Kidney tubule cell (primary cell): Measurements from ENCODE around the gene TENM4.

Experiments used
- DNase-seq: peaks from one replicate; pipeline ENCODE4 v3.0.0-alpha.2; 2018; ENCODE audit warnings: low spot score

The TENM4 gene

GRCh38 chr11:78787696-78788095 lies 653.1 kb downstream of the TENM4 start:
- no peak for DNase-seq

DNA sequence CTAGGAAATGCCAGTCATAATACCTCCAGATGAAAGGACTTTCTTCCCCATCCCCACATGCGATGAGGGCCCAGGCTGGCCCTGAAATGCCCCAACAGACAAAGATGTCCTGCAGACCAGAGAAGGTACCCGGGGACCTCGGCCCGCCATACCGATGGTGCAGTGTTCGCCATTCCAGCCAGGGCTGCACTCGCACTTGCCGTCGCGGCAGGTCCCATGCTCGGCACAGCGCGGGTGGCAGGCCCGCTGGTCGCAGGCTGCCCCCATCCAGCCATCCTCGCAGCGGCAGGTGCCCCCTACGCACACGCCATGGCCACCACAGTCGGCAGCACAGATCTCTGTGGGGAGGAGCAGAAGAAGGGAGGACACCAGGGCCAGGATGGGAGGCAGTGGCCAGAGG lies 654.1 kb downstream of the TENM4 start:
- DNase-seq: no peak

- no peak for DNase-seq
These were observed 654.7 kb downstream of the TENM4 start for GRCh38 chr11:78786086-78786485.

- DNase-seq: peak; percentile 47
These were observed 656.3 kb downstream of the TENM4 start for GRCh38 chr11:78784321-78785061.

GRCh38 chr11:78783846-78784245 lies 657.0 kb downstream of the TENM4 start:
- DNase-seq: no peak

DNA sequence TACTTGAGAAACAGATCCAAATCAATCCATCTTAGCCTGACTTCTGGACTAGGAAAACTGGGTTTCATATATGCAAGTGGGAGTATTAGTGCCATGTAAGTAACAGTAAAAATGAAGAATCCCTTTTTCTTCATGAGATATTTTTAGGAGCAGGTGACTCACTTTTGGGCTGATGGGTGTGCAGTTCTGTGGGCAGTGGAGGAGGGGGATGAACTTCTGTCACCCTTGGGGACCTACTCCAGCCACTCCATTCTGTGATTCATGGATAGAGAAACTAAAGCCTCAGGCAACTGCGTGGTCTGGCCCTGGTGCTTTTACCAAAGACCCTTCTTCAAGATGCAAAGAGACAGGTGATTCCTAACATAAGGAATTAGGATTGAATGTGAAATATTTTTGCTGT lies 657.5 kb downstream of the TENM4 start:
- DNase-seq: no peak

- DNase-seq: no peak
These were observed 658.1 kb downstream of the TENM4 start for GRCh38 chr11:78782725-78783124.

DNA sequence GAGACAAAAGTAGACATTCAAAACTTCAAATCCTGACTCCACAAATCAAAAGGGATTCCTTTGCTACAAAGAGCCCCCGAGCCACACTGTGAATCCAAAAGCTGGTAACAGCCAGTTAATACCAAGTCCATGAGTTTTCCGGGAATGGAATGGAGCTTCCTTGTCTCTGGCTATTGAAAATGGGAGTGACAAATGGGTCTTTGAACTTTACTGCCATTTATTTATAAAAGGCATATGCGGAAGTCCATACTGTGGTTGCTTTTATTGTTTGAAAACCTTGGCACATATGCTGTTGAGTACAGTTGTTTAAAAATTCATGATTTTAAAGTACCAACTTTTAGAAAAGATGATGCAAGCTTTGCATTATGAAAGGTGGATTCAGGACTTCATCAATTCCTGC lies 659.9 kb downstream of the TENM4 start:
- no peak for DNase-seq

GRCh38 chr11:78773492-78773891 lies 667.3 kb downstream of the TENM4 start:
- no peak for DNase-seq

- no peak for DNase-seq
These were observed 667.8 kb downstream of the TENM4 start for GRCh38 chr11:78773077-78773476.

DNA sequence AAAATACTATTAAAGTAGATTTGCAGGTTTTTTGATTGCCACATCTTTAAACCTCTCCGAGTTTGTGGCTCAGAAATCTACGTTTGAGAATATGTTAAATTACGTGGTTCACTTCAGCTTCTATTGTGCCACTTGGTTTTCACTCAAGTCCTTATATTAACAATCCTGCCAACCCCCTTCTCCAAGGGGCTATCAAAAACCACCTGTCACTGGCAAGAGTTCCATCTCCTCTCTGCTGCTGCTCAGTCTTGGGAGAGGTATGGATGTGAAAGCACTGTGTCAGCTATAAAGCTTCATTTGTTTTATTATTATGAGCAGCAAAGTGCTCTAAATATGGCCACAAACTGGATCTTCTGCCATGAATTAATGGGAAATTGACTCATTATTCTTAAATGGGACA lies 668.6 kb downstream of the TENM4 start:
- no peak for DNase-seq

- no peak for DNase-seq
These were observed 669.9 kb downstream of the TENM4 start for GRCh38 chr11:78770931-78771330.

GRCh38 chr11:78768971-78769370 lies 671.9 kb downstream of the TENM4 start:
- DNase-seq: no peak

DNA sequence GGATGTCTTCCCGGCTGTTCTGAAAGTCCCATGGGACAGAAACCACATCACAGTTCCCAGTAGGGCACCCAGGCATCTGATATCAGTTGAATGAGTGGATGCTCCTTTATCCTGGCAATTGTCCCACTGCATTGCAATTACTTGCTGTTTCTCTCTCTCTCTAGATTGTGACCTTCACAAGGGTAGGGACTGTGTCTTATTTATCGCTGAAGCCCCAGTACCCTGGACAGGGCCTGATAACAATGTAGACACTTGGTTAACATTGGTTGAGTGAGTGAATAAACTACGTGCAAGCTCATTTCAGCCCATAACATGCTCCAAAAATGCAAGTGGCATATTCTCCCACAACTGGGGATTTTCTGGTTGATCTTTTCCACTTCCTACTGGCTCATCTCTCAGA lies 672.5 kb downstream of the TENM4 start:
- no peak for DNase-seq

DNA sequence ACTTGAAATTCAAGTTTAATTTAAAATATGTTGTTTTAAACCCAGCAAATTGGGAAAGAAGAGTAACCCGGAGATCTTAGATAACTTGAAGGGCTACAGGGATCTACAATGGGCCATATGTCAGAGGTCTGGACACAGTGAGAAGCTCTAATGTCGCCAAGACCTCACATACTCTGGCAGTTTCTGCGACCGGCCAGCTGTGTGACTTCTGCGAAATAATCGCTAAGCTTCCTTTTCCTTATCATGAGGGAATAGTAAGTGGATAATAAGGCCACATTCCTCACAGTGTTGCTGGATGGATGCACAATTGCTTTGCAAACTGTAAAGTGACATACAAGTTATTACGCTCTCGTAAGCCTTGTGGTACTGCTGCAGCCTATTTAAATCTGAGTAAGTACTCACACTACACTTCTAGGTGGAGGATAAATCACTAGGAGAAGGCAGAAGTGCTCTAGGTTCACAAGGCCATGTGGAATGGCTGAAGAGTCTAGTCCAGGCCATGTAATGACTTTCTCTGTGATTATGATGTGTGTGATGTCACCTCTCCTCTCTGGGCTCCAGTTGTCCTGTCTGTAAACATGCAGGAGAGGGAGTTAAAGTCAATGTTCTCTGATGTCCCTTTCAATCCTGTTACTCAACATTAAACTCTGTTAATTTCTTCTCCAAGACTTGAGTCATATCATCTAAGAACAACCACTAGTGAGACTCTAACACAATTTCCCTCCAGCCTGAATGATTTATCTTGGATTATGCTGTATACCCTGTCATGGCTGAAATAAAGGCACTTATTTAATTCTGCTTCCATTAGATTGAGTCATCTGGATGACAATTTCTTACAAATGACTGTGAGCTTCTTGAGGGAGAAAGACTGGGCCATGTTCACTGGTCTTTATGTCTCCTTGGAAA lies 673.5 kb downstream of the TENM4 start:
- DNase-seq: peak; percentile 3

DNA sequence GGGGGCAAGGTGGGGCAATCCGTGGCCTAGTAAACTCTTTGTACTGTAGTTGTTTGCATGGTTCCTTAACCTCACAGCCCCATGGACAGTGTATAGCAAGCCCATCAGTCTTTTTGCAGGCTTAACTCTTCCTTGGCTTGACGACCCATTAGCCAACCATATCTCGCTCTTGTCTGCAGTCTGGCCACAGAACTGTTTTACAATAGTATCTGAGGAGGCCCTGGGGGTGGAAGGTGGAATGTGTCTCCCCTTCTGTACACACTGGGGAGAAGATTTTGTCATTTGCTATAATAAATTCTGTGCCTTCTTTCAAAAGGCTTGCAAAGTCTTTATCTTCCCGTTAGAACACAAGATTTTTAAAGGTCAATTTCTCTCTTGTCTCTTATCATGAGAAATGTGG lies 675.9 kb downstream of the TENM4 start:
- no peak for DNase-seq

GRCh38 chr11:78763664-78764063 lies 677.2 kb downstream of the TENM4 start:
- DNase-seq: no peak

DNA sequence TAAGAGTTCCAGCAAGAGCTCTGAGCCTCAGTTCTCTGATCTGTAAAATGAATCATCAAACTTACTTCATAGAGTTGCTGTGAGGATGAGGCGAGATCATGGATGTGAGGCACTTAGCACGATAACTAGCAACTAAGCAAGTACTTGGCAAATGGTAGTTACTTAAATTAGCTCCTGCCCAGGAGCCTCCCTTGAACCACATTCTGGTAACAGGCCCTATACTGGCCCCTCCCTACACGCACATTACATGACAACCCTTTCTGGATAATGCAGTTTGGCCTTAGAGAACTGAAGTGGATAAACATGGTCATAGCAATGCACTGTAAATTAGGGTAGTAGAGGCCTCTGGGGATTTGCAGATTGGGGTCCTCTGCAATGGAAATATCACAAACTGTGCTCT lies 678.7 kb downstream of the TENM4 start:
- no peak for DNase-seq

DNA sequence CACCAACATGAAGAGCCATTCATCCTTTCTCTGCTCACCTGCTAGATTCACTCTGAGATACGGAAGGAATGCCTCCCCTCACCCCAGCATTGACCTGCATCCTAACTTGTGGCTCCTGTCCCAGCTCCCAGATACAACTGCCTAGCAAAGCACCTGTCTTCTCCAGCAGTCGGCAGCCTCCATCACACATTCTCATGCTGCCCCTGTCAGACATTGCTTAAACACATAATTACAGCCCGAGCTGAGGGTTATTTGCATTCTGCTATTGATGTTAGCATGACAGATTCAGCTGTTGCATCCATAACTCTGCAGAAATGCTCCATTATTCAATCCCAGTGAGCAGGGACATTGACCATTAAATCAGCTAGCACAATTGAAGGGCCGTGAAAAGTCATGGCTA lies 681.8 kb downstream of the TENM4 start:
- no peak for DNase-seq

GRCh38 chr11:78753297-78753696 lies 687.5 kb downstream of the TENM4 start:
- no peak for DNase-seq

- no peak for DNase-seq
These were observed 688.3 kb downstream of the TENM4 start for GRCh38 chr11:78752494-78752893.

DNA sequence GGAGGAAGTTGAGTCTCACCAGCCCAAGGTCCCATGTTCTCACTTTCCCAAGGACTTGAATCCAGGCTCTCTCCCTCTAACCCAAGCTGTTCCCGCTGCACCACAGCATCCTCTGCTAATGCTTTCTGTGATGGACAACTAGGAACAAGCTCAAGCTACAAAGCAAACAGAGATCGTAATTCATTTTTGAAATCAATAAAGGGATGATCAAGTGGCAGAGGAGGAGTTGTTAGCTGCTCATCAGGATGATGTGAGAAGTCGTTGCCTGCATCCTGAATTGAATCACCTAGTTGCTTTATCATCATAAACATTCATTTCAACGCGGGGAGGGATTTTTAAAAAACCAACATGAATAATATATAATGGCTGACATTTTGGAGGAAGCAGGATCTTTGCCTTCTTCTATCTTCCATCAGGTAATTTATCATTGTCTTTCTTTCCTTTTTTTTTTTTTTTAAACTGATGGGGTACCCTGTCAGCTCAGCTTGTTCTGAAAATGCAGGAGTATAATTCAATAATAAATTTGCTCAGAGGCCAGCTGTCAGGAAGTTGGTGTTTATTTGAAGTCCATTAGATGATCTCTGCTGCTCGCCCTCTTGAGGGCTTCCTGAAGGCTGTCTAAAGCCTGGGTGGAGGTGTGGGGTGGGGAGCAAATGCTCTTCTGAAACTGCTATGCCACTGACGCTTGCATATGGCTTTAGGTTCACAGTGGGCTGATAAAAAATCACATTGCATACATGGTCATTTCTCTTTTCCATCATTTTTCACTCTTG lies 691.7 kb downstream of the TENM4 start:
- no peak for DNase-seq

- no peak for DNase-seq
These were observed 695.9 kb downstream of the TENM4 start for GRCh38 chr11:78744949-78745348.
